Stimulated activated CD4-positive, alpha-beta T cell treated with anti-CD3 and anti-CD28 coated beads, Interleukin-4, amount 100 ng/mL, for 4 hours (primary cell): ENCODE results near the gene WFDC1.

Experiments
- DNase-seq, 2 experiments: peaks; one replicate each; pipeline ENCODE4 v3.0.0-alpha.2; 2020

The WFDC1 gene

DNA sequence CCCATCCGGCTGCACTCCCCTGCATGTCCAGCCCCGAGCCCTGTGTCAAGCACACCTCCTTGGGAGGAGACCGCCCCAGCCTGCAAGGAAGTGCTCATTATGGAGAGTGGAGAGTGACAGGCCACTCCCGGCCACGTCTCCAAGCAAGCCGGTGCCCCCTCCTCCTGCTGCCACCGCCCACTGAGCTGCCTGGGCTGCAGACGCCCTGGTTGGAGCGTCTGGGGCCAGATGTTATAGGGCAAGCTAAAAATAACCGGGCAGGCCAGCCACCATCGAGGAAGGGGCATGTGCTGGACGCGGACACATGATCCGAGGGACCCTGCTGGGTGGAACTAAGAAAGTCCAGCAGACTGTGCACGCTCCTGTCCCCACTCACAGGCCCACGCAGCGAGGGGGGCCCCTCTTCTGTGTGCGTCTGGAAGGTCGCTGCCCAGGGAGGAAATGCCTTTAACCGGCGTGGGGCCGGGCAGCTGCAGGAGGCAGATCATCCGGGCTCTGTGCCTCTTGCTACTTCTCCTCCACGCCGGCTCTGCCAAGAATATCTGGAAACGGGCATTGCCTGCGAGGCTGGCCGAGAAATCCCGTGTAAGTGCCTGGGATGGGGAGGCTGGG is at the start of gene WFDC1:
TSS of gene WFDC1 (plus strand) at position 348 of the 612 bp plus-strand sequence. CDS start at position 442, 94 bp downstream.
- no peak for DNase-seq

DNA sequence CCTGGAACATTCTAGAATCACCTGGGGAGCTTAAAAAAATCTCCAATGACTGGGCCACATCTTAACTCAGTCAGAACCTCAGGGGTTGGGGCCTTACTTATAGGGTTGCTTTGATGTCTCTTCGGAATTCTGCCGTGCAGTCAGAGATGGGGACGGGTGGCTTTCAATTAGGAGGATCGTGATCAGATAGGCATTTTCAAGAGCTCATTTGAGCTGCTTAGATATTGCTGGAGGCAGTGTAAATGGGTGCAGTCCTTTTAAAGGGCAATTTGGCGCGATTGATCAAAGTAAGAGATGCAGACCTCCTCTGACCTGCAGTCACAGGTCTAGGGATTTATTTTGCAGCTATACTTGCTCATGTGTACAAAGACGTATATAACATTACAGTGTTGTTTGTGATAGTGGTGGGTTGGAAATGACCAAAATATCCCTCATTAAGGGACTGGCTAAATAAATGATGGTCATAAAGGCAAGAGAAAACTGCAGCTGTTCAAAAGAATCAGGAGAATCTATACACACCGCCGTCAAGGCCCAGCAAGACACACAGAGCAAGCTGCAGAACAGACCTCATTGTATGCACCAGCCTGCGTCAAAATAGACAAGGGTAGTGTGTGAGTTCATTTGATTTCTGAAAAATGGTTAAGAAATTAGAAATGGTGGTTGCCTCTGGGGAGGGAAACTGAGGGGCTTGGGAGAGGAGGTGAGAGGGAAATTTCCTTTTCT is 48.6 kb upstream of the WFDC1 start:
- DNase-seq, result no peak

DNA sequence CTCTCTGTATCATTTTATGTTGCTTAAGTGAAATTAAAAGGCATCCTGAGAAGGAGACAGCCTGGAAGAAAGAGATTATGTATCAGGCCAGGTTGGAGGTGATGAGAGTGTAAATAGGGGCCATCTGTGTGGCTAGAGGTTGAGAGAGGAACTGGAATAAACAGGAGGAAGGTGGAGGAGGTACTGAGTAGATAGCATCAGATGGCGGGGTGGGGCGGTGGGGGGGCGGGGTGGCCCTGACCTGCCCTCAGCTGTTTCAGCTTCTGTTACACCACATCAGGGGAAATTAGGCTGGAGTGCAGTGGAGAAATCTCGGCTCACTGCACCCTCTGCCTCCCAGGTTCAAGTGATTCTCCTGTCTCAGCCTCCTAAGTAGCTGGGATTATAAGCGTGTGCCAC is 48.0 kb upstream of the WFDC1 start:
- no peak for DNase-seq

GRCh38 chr16:84247331-84247730 is 47.3 kb upstream of the WFDC1 start:
- no peak for DNase-seq

DNA sequence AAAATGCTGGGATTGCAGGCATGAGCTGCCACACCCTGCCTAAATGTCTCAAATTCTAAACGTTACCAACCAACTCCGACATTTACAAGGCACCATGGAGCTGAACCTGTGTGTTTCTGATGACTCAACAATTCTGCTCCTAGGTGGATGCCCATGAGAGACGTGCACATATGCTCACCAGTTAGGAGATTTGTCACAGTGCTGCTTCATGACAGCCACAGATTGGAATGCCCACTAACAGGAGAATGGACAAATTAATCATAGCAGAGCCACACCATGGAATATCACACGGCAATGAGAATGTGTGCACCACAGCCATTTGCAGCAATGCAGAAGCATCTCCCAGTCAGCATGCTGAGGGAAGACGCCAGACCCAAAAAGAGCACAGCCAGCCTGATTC is 46.8 kb upstream of the WFDC1 start:
- no peak for DNase-seq

GRCh38 chr16:84252184-84252583 is 42.5 kb upstream of the WFDC1 start:
- no peak for DNase-seq

DNA sequence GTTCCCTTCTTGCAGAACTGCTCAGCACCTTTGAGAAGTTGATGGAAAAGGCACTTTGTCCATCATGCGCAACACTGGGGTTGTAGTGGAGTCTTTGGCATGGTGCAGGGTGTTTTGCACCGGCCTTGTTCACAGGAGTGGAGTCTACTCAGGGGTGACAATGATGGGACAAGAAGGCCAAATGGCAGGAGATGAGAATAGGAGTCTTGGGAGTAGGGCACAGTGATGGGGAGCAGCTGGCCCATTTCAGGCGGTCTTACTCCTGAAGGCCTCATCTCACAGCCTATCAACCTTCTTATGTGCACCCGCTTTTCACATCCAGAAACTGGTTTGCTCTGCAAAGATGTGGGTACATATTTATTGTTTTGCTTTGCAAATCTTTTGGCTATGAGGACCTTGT is 41.5 kb upstream of the WFDC1 start:
- no peak for DNase-seq

DNA sequence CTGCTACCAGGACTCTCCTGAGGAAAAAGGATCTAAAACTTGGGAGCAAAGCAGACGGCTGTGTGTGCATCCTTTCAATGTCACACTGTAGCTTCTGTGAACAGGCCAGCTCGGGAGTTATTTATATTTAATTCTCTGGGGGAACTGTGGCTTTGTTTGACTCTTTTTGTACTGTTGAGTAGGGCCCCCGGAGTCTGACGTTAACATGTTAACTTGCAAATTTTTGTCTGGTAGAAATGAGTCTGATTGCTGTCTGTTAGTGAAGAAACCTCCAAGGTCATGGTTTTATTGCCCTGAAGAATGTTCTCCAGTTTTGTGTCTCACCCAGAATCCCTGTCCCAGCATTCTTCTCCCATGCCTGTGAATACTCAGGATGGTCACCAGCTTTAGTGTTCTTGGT is 40.6 kb upstream of the WFDC1 start:
- no peak for DNase-seq

GRCh38 chr16:84255050-84255810 is 39.4 kb upstream of the WFDC1 start:
- no peak for DNase-seq

GRCh38 chr16:84258266-84258665 is 36.4 kb upstream of the WFDC1 start:
- DNase-seq, result no peak

DNA sequence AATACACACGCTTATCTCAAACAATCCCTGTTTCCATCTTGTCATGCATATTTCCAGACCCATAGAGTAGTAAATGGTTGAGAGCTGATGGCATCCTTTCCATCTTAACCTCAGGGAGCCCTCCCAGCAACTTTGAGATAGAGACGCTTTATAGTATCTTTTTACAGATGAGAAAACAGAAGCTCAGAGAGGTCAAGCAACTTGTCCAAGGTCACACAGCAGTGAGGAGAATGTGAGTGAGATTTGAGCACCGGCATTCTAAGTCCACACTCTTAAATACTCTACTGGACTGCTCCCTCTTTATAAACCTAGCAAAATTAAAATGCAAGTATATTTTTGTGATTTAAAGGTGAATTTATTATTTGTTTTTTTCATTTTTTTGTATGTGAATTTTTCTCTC is 35.0 kb upstream of the WFDC1 start:
- no peak for DNase-seq

GRCh38 chr16:84260766-84261554 is 33.7 kb upstream of the WFDC1 start:
- DNase-seq, result no peak

GRCh38 chr16:84262031-84262430 is 32.6 kb upstream of the WFDC1 start:
- DNase-seq, result no peak

GRCh38 chr16:84262939-84263338 is 31.7 kb upstream of the WFDC1 start:
- no peak for DNase-seq

DNA sequence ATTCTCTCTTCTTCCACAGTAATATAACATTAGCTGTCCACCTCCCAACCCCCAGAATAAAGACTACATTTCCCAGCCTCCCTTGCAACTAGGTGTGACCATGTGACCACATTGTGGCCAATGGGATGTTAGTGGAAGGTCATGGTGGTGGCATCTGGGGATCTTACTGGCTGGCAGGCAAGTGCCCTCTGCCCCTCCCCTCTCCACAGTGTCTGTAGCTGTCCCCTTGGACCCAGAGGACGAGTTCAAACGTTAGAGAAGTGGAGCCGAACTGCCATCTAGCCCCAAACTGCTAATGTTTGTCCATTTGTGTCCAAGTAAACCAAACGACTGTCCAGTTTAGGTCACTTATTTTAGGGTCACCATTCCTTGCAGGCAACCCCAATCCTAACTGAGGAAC is 28.2 kb upstream of the WFDC1 start:
- DNase-seq, result no peak

DNA sequence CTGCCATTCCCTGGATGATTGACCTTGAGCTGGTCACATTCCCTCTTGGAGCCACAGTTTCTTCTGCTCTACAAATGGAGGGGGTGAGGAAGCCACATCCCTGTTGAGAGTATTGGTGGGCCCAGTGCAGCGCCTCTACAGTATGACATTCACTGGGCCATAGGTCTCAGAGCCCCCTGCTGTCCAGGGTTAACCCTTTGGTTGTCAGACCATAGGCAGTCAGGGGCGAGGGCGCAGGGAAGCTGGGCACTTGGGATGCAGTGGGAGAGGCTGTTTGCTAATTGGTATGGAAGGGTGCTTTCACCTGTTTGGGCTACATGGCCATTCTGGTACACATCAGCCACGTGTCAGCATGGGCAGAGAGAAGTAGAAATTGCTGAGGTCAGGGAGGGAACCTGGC is 27.3 kb upstream of the WFDC1 start:
- no peak for DNase-seq

- no peak for DNase-seq
Observed at GRCh38 chr16:84268291-84269040, 26.2 kb upstream of the WFDC1 start.

- no peak for DNase-seq
Observed at GRCh38 chr16:84270071-84270470, 24.6 kb upstream of the WFDC1 start.

DNA sequence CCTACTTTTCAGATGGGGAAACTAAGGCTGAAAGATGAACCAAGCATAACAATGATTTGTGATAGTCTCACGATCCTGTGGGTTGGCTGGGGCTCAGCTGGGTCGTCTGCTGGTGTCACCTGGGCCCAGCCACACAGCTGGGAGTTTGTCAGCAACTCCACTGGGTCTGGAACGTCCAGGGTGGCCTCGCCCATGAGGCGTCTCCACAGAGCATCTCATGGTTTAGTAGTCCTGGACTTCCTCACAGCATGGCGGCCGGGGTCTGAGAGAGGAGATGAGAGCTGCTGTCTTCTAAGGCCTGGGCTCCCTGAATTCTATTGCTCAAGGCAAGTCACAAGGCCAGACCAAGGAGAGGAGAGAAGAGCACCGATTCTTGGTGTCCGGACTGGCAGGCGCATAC is 24.1 kb upstream of the WFDC1 start:
- no peak for DNase-seq

DNA sequence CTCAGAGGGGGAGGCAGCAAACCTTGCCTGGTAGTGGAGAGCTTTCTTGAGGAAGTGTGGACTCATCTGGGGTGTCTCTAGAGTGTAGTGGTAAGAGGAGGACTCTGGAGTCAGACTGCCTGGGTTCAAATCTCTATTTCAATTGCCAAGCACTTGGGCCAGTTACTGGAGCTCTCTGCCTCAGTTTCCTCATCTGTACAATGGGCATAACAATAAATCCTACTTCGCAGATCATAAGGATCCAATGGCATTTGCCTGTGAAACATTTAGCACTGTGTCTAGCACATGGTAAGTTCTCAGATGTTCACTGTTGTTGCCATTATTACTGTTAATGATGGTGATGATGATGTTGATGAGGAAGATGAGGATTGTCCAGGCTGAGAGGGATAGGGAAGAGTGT is 23.6 kb upstream of the WFDC1 start:
- DNase-seq, result no peak

- no peak for DNase-seq
Observed at GRCh38 chr16:84271866-84272265, 22.8 kb upstream of the WFDC1 start.

- no peak for DNase-seq
Observed at GRCh38 chr16:84272740-84273320, 21.8 kb upstream of the WFDC1 start.
